Melanocyte of skin (primary cell): ENCODE results near the gene LECT2. TPM values are rescaled to one million over a fixed set of nuclear protein-coding genes. Genes with fewer than 3 reads are reported as not detected.

Experiments used
- total RNA-seq, 2 donors: library from RNA; depleted of rRNA; stranded (reverse); fragments of >200 nt; gene quantifications; 2 replicates each; pipeline ENCODE4 v1.2.3, GENCODE V29; 2012

Gene LECT2
- total RNA-seq = not detected

DNA sequence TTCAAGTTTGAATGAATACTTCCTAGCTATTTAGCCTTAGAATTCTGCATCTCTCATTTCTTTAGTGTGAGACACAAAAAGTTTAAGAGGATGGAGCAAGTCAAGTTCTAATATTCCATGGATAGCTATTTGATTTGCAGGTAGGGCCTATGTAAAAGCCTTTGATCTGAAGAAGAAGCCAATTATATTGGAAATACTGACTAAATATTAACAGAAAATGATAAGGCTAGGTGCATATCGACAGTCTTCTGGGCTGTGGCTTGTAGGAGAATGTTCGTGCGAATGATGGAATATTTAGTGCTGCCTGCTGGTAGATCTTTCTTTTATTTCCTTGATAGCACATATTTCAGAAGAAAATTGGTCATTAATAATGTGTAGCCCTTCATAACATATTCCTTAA lies at the start of gene LECT2:
LECT2 (minus strand) TSS at position 85 of the 400 bp plus-strand sequence. CDS start 150 bp downstream, outside the sequence.

Other genes starting within 250 kb of the LECT2 start
- gene SLC25A48, start 120.3 kb downstream of the LECT2 start, total RNA-seq = under 1 TPM; 0.67 to 0.69 TPM
- gene IL9, start 59.1 kb downstream of the LECT2 start, total RNA-seq = not detected
- 10 to 100 TPM; 28.2 to 65.3 TPM for gene TGFBI, start 74.0 kb upstream of the LECT2 start, total RNA-seq
- 10 to 100 TPM; 34.1 to 44.6 TPM for gene SMAD5, start 177.9 kb upstream of the LECT2 start, total RNA-seq
- gene SMIM32, start 238.2 kb upstream of the LECT2 start, total RNA-seq = not detected